Activated CD8-positive, alpha-beta memory T cell treated with anti-CD3 and anti-CD28 coated beads for 24 hours (primary cell): ENCODE data around the gene SRPX2.
"Not testable (repeated sequence)": the region's sequence is repeated elsewhere in the genome, so short reads cannot be mapped to it uniquely, and the experiment has no call there.

ENCODE experiments used
- DNase-seq: peaks from one replicate; pipeline ENCODE4 v3.0.0-alpha.2; 2020

The SRPX2 gene

GRCh38 chrX:100704581-100705203, 60.7 kb downstream of the SRPX2 start:
- DNase-seq: no peak

- DNase-seq: no peak
Measured at GRCh38 chrX:100710816-100711215, 66.8 kb downstream of the SRPX2 start.

- DNase-seq: no peak
Measured at GRCh38 chrX:100717363-100717762, 73.4 kb downstream of the SRPX2 start.

- no peak for DNase-seq
Measured at GRCh38 chrX:100719139-100719538, 75.1 kb downstream of the SRPX2 start.

- no peak for DNase-seq
Measured at GRCh38 chrX:100720301-100720700, 76.3 kb downstream of the SRPX2 start.

GRCh38 chrX:100721328-100721727, 77.3 kb downstream of the SRPX2 start:
- no peak for DNase-seq

GRCh38 chrX:100724006-100724405, 80.0 kb downstream of the SRPX2 start:
- DNase-seq: not testable (repeated sequence)
